Hepatocyte (in vitro differentiated cells): ENCODE measurements around the gene BAZ2B. TPM values are rescaled to one million over a fixed set of nuclear protein-coding genes. Genes with fewer than 3 reads are reported as not detected.
A peak's percentile ranks its signal among the peaks of the same experiment; 100 is the strongest.

Source experiments
- DNase-seq: peaks from one replicate; pipeline ENCODE4 v3.0.0-alpha.2; 2016; ENCODE audit warnings: low spot score
- H2AFZ ChIP-seq: fragments of 200-600 bp; sonication (generic); 2 replicates; pipeline ENCODE4 v1.6.0; 2016; ENCODE audit warnings: antibody characterized with exemption, mild to moderate bottlenecking
- H3K27ac ChIP-seq: fragments of 200-600 bp; sonication (generic); 2 replicates; pipeline ENCODE4 v1.5.1; 2016; ENCODE audit warnings: mild to moderate bottlenecking
- H3K27me3 ChIP-seq: fragments of 200-600 bp; sonication (generic); 2 replicates; pipeline ENCODE4 v1.6.1; 2016
- H3K36me3 ChIP-seq: fragments of 200-600 bp; sonication (generic); replicated peaks from 2 replicates; pipeline ENCODE4 v1.5.1; 2016; ENCODE audit warnings: low read depth; ENCODE audit not compliant: insufficient read depth
- H3K4me1 ChIP-seq: fragments of 200-600 bp; sonication (generic); 2 replicates; pipeline ENCODE4 v1.5.1; 2016; ENCODE audit warnings: mild to moderate bottlenecking, moderate library complexity; ENCODE audit not compliant: insufficient read depth
- H3K4me2 ChIP-seq: fragments of 200-600 bp; sonication (generic); 2 replicates; pipeline ENCODE4 v1.6.0; 2016
- H3K4me3 ChIP-seq: fragments of 200-600 bp; sonication (generic); 2 replicates; pipeline ENCODE4 v1.5.1; 2016; ENCODE audit warnings: mild to moderate bottlenecking
- H3K79me2 ChIP-seq: fragments of 200-600 bp; sonication (generic); 2 replicates; pipeline ENCODE4 v1.6.0; 2017; ENCODE audit warnings: mild to moderate bottlenecking
- H3K9me2 ChIP-seq: fragments of 200-600 bp; sonication (generic); replicated peaks from 2 replicates; pipeline ENCODE4 v1.6.0; 2017; ENCODE audit warnings: mild to moderate bottlenecking; ENCODE audit not compliant: insufficient read depth
- H3K9me3 ChIP-seq: fragments of 200-600 bp; sonication (generic); 2 replicates; pipeline ENCODE4 v1.5.1; 2016; ENCODE audit warnings: low read depth, mild to moderate bottlenecking
- H4K20me1 ChIP-seq: fragments of 200-600 bp; sonication (generic); 2 replicates; pipeline ENCODE4 v1.6.0; 2016; ENCODE audit warnings: mild to moderate bottlenecking; ENCODE audit not compliant: insufficient read depth, poor library complexity, severe bottlenecking
- CTCF ChIP-seq: fragments of 200-600 bp; sonication (generic); IDR thresholded peaks from 2 replicates; pipeline ENCODE4 v1.5.1; 2016; ENCODE audit warnings: antibody characterized with exemption, mild to moderate bottlenecking; ENCODE audit not compliant: poor library complexity
- EZH2 ChIP-seq: fragments of 200-600 bp; sonication (generic); IDR thresholded peaks from 2 replicates; pipeline ENCODE4 v1.6.1; 2016; ENCODE audit warnings: antibody characterized with exemption, mild to moderate bottlenecking, borderline replicate concordance
- EZH2phosphoT487 ChIP-seq: fragments of 200-600 bp; sonication (generic); IDR thresholded peaks from one replicate; pipeline ENCODE4 v1.6.1; 2018; ENCODE audit warnings: antibody characterized with exemption, mild to moderate bottlenecking, low read depth, moderate library complexity; ENCODE audit not compliant: unreplicated experiment, severe bottlenecking
- WGBS: methylation state at CpG from one replicate; pipeline ENCODE4 v1.1.6; 2016; ENCODE audit warnings: low lambda C conversion rate; ENCODE audit errors: missing lambda C conversion rate; 5-methylcytosine and 5-hydroxymethylcytosine counted together
- polyA plus RNA-seq: library from polyadenylated mRNA; unstranded; fragments of >200 nt; fragmentation: Nextera tagmentation; extraction: Ambion mirVana; gene quantifications from 2 replicates; pipeline ENCODE4 v1.2.1, GENCODE V29; 2016
- total RNA-seq: library from RNA; depleted of rRNA; stranded (reverse); fragments of >200 nt; gene quantifications from 2 replicates; pipeline ENCODE4 v1.2.3, GENCODE V29; 2014

BAZ2B gene
- total and polyA plus RNA-seq, 2 experiments from 2014 or later: 40.7 to 83.3 TPM

GRCh38 chr2:159559034-159559433, 57.3 kb downstream of the BAZ2B start:
- peaks cover 64% of the 10 kb centered on the region for H3K79me2 ChIP-seq
- H3K27me3 ChIP-seq: no peaks in the 10 kb centered on the region
- WGBS: 94% methylated on average over 4 of the region's 4 CpGs
- no peak overlapping the region for H2AFZ ChIP-seq
- H4K20me1 ChIP-seq: peaks cover 3% of the 10 kb centered on the region
- H3K9me2 ChIP-seq: no peaks in the 10 kb centered on the region
- no peak overlapping the region for H3K4me2 ChIP-seq
- no peaks in the 10 kb centered on the region for H3K4me1 ChIP-seq
- DNase-seq: no peak
- no peaks in the 10 kb centered on the region for H3K9me3 ChIP-seq
- no peak overlapping the region for H3K27ac ChIP-seq
- H3K4me3 ChIP-seq: no peak overlapping the region
- H3K36me3 ChIP-seq: no peaks in the 10 kb centered on the region
- no peak for TF ChIP-seq CTCF
- TF ChIP-seq EZH2phosphoT487: no peak
- no peak for TF ChIP-seq EZH2

DNA sequence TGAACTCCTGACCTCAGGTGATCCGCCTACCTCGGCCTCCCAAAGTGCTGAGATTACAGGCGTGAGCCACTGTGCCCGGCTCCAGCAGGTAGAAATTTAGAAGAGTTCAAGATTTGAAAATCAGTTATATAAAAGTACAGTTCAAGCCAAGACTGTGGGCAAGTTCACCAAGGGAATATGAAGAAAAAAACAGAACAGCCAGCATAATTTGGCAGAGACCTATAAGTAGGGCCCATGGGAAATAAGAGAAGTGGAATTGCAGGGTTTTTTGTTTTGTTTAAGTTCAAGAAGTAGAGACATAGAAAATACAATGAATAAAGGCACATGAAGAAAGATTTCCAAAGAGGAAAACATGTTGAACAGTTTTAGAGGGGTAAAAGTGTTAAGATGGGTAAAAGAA, 57.9 kb downstream of the BAZ2B start:
- Histone ChIP-seq H3K9me3 (no peaks in the 10 kb centered on the region), H3K36me3 (no peaks in the 10 kb centered on the region), H3K4me3 (no peak overlapping the region), H3K27me3 (no peaks in the 10 kb centered on the region), H3K79me2 (peaks cover 58% of the 10 kb centered on the region), H2AFZ (no peak overlapping the region), H3K9me2 (no peaks in the 10 kb centered on the region), H4K20me1 (peaks cover 3% of the 10 kb centered on the region), H3K4me2 (no peak overlapping the region), H3K27ac (no peak overlapping the region), H3K4me1 (no peaks in the 10 kb centered on the region)
- TF ChIP-seq EZH2phosphoT487: no peak
- TF ChIP-seq CTCF: no peak
- no peak for TF ChIP-seq EZH2
- DNase-seq: no peak
- WGBS: 95% methylated on average over 4 of the region's 4 CpGs

- Histone ChIP-seq H3K4me2 (no peak overlapping the region), H2AFZ (no peak overlapping the region), H3K36me3 (no peaks in the 10 kb centered on the region), H4K20me1 (peaks cover 3% of the 10 kb centered on the region), H3K27ac (no peak overlapping the region), H3K27me3 (no peaks in the 10 kb centered on the region), H3K9me2 (no peaks in the 10 kb centered on the region), H3K4me1 (no peaks in the 10 kb centered on the region), H3K79me2 (peaks cover 50% of the 10 kb centered on the region), H3K4me3 (no peak overlapping the region), H3K9me3 (no peaks in the 10 kb centered on the region)
- peak; percentile 27 for TF ChIP-seq CTCF
- TF ChIP-seq EZH2phosphoT487: no peak
- peak; percentile 19 for DNase-seq
- 72% methylated on average over 5 of the region's 5 CpGs for WGBS
These were observed 58.8 kb downstream of the BAZ2B start for GRCh38 chr2:159557437-159558034.
